ENCODE measurements around the gene SLC29A2. TPM values are rescaled to one million over a fixed set of nuclear protein-coding genes. Genes with fewer than 3 reads are reported as not detected.
"Not testable (repeated sequence)": the region's sequence is repeated elsewhere in the genome, so short reads cannot be mapped to it uniquely, and the experiment has no call there.

The SLC29A2 gene
- polyA plus RNA-seq, 3 donors = 18.0 to 24.8 (median 22.0) TPM

DNA sequence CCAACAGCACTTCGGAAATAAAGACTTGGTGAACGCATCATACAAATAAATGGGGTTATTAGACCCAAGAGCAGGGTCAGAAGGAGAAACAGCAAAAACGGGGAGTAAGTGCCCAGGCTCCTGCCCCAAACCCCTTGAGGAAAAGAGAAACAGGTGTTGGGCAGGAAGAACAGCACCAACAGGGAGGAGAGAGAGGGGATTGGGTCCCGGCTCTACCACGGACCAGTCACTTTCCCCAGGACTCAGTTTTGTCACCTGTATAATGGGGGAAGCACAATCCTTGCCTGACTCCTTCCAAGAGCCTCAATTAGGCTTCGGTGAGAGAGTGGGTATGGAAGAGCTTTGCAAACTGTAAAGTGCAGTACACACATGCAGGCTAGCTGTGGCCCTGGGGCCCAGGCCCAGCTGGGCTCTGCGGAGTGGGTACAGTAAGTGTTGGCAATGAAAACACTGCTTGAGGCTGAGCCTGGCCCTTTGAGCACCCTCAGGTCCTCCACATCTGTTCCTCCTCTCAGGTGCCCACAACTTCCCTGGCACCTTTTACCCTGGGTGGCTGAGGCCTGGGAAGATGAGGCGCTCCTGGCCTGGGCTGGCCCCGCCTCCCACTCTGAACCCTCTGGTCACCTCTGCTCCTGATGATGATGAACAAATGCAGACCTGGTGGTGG, 8.9 kb downstream of the SLC29A2 start:
- no peak for DNase-seq (ENCODE audit: extremely low read depth in 1 of 11, low read depth in 9 of 11, low spot score in 4 of 11)

DNA sequence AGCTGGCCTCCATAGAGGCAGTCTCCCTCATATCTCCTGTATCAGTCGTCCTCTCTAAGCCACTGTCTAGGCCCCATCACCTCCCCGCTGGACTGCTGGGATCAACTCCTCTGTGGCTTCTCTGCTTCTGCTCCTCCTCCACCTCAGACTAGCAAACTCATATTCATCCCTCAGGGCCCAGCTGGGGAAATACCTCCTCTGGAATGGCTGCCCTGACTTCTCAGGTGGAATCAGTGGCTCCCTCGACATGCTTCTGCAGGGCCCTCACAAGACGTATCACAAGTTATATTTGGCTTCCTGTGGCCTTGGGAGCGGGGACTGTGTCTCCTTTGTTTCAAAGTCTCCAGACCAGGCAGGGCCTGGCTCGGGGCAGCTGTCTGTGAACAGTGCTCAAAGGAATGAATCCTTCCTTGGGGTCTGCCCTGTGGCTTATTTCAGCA, 10.0 kb downstream of the SLC29A2 start:
- no peak for DNase-seq (ENCODE audit: extremely low read depth in 1 of 11, low read depth in 9 of 11, low spot score in 4 of 11)

DNA sequence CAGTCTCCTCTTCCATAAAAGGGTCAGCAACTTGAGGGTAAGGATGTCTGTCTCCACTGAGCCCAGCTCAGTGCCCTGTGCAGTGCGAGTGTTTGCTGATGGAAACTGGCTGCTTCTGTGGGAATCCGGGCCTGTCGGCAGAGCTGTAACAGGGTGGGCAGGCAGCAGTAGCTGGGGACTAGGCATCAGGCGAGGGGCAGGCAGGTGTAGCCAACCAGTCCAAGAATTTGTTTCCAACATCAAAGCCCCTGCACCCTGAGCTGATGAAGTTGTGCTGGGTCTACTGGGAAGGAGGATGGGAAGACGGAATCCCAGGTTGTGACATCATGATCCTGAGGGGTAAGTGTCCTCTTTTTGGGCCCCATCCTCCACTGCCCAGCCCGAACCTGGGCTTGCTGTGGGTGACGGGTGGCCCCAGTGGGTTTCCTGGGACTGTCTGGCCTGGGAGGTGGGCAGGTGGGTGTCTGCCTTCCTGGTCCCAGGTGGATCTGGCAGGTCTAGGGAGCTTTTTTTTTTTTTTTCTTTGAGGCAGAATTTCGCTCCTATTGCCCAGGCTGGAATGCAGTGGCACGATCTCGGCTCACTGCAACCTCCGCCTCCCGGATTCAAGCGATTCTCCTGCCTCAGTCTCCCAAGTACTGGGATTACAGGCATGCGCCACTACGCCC, 11.0 kb downstream of the SLC29A2 start:
- no peak for DNase-seq (ENCODE audit: extremely low read depth in 1 of 11, low read depth in 9 of 11, low spot score in 4 of 11)

DNA sequence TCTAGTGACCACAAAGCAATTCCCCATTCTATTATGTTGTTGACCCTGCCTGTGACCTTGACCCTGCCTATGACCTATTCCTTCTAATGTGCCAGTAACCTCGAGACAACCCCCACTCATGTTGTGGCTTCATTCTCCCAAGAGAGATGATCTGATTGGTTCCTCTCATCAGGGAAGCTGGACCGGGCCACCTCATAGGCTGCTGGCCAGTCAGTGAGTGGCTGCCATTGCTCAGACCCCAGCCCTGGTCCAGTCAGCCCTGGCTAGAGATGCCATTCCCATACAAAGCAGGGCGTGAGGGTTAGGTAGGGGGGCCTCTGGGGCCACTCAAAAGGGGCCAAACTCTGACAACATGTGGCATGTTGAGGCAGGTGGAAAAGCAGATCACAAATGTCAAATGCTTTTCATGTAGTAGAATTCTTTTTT, 11.9 kb downstream of the SLC29A2 start:
- DNase-seq (ENCODE audit: extremely low read depth in 1 of 11, low read depth in 9 of 11, low spot score in 4 of 11) = no peak

DNA sequence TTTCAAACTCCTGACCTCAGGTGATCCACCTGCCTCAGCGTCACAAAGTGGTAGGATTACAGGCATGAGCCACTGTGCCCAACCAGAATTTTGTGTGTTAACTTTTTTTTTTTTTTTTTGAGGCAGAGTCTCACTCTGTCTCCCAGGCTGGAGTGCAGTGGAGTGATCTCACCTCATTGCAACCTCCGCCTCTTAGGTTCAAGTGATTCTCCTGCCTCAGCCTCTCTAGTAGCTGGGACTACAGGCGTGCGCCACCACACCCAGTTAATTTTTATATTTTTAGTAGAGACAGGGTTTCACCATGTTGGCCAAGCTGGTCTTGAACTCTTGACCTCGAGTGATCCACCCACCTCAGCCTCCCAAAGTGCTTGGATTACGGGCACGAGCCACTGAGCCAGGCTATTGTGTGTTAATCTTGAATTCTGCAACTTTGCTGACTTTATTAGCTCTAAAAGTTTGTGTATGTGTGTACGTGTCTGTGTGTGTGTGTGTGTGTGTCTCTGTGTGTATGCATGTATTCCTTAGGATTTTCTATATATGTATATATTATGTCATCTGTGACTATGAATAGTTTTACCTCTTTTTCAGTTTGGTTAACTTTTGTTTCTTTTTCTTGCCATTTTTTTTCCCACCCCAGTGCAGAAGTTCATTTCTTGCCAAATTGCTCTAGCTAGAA, 20.9 kb downstream of the SLC29A2 start:
- DNase-seq (ENCODE audit: extremely low read depth in 1 of 11, low read depth in 9 of 11, low spot score in 4 of 11) = not testable (repeated sequence)

DNA sequence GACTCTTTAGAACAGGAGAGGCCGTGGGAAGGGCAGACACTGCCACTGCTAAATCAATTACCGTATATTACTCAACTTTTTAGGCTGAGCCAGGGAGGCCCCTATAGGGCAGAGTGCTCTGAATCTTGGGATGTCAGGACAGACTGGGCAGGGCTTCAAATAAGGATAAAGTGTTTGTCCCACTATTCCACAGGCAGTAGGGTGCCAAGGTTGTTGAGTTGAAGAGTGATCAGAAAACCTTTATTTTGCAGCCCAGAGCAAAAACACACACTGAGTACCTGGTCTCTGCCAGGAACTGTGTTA, 22.5 kb downstream of the SLC29A2 start:
- DNase-seq (ENCODE audit: extremely low read depth in 1 of 11, low read depth in 9 of 11, low spot score in 4 of 11) = no peak

DNA sequence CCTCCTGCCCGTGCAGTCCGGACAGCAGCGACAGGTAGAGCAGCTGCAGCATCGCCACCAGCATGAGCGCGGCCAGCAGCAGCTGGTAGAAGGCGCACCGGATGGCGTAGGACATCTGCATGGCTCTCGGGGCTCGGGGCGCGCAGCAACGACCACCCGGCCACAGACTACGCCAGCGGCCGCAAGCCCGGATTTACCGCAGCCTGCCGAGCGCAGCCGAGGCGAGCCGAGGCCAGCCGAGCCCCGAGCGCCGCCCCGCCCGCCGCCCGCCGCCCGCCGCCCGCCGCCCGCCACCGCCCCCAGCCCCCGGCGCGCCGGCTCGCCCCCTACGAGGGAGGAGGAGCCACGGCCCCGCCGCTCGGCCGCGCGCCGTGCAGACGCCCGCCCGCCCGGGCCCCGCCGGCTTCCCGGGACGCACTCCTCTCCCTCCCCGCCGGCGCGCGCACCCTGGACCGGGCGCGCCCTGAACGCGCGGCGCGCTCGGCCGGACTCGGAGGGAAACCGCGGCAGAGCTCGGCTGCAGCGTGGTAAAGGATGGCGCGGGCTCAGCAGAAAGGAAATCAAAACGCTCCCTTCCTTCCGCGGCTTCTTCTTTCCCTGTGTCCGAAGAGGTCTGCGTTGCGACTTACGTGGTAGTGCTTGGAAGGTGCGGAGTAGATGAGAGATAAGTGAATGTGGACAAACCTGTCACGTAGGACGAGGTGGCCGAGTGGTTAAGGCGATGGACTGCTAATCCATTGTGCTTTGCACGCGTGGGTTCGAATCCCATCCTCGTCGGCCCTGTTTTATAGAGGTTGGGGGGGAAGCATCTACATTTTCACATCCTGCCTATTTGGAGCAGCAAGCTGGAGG, 23.9 kb downstream of the SLC29A2 start, which contains the start of gene B4GAT1:
Gene B4GAT1 (minus strand): TSS at position 205 of the 852 bp plus-strand sequence. CDS start 84 bp downstream, at position 121.
- peak; percentile 85 to 95 (median 88) for DNase-seq (ENCODE audit: extremely low read depth in 1 of 11, low read depth in 9 of 11, low spot score in 4 of 11)

DNA sequence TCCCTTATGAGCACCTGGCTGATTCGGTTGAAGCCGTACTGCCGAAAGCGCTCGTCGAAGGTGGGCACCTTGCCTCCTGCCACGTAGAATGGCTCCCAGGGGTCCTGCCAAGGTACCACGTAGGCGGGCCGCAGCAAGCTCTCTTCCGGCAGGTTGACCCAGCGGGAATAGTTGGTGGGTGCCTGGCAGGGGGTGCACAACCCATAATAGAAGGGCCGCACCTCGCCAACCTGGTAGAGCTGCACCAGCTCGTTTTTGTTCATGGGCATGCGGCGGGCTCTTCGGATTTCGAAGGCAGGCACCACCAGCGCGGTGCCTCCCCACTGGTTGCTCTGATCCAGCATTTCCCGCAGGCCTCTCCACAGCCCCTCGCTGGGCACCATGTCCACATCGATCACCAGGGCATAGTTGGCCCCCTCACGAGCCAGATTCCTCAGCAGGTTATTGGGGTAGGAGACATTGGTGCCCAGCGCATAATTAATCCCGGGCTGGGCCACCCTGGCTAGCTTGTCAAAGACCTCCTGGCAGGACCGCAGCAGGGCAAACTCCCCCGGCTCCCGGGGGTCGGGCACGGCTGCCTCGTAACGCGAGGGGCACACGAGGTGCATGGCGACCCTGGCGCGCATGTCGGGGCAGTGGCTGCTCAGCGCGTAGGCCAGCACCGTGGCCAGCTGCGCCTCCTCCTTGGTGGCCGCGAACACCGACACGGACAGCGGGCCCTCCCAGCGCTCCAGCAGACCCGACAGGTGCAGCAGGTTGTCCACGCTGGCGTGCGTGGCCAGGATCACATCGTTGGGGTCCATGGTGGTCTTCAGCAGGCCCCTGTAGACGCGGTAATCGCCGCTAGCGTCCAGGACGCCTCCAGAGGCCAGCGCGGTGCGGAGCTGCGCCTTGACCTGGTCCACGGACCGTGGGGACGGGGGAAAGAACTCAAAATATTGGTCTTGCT, 24.8 kb downstream of the SLC29A2 start:
- no peak for DNase-seq (ENCODE audit: extremely low read depth in 1 of 11, low read depth in 9 of 11, low spot score in 4 of 11)

DNA sequence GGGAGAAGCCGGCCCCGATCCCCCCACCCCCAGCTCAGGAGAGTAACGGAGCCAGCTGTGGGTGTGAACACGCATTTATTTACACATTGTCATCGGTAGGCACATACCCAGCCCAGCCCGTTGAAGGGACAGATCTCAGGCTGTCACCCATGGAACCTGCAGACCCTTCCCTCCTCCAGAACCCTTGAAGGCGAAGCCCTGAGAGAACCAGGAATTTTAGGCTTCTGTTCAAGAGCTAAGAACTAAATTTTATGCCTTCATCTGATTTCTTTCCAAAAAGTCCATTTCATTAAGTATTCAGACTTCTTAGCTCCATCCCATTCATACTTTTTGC, 26.3 kb downstream of the SLC29A2 start:
- no peak for DNase-seq (ENCODE audit: extremely low read depth in 1 of 11, low read depth in 9 of 11, low spot score in 4 of 11)

DNA sequence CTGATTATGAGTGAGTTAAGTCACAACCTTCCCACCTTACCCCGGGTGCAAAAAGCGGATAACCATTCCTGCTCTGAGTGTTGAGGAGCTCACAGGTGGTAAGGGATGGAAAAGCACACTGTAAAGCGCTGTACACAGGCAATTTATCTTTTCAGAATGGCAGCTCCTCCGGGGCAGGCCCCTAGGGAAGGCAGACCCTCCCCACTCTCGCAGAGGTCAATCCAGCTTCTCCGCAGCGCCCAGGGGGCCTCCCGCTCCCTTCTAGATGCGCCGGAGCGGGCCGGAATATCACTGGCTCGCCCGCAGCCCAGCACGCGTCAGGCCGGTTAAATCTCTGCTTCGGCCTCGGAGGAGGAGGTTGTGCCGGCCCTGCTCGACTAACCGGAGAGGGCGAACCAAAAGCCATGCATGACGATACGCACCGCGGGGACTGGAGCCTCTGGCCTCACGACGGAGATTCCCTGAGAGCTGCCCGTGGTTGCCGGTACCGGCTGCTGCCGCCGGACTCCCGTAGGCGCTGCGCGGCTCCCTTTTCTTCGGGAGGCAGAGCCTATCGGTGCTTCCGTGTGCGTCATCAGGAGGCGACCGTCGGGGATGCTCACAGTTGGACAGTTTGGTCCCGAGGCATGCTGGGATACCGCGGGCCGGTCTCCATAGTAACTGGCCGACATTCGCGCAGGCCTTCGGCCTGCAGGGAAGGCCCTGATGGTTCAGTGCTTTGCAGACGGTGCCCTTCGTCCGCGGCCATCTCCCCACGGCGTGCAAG, 26.8 kb downstream of the SLC29A2 start, which contains the start of gene BRMS1:
Gene BRMS1 (minus strand): TSS at position 555 of the 766 bp plus-strand sequence. CDS start 2,870 bp downstream, outside the sequence.
- DNase-seq (ENCODE audit: extremely low read depth in 1 of 11, low read depth in 9 of 11, low spot score in 4 of 11) = peak; percentile 92 to 98 (median 96)

DNA sequence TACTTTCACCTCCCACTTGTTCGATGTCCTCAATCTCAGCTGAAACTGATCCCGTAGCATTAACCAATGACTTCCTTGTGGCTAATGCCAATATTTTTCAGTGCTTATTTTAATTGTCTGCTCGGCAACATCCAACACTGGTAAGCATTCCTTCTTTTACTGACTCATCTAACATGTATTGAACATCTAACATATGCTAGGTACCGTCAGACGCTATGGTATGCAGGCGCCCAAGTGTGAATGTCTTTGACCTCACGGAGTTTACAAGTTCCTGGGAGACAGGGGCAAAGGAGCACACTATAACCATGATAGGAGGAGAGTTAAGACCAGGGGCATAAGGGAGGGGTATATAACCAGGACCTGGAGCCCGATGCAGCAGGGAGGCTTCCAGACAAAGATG, 28.4 kb downstream of the SLC29A2 start:
- DNase-seq (ENCODE audit: extremely low read depth in 1 of 11, low read depth in 9 of 11, low spot score in 4 of 11) = no peak

DNA sequence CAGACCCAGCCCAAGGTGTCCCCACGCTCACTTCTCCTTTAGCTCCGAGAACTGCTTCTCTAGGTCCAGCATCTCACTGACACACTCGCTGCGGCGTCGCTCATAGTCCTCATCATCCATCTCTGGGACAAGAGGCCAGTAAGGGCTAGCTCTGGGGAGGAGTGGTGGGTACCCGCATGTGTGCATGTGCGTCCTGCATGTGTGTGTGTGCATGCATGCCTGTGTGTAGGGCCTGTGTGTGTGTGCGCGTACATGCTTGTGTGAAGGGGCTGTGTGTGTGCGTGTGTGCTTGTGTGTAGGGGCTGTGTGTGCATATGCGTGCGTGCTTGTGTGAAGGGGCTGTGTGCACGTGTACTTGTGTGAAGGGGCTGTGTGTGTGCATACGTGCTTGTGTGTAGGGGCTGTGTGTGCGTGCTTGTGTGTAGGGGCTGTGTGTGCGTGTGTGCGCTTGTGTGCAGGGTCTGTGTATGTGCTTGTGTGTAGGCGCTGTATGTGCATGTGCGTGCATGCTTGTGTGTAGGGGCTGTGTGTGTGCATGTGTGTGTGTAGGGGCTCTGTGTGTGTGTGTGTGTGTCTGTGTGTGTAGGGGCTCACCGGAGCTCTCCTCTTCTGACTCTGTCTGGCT, 29.9 kb downstream of the SLC29A2 start:
- no peak for DNase-seq (ENCODE audit: extremely low read depth in 1 of 11, low read depth in 9 of 11, low spot score in 4 of 11)

DNA sequence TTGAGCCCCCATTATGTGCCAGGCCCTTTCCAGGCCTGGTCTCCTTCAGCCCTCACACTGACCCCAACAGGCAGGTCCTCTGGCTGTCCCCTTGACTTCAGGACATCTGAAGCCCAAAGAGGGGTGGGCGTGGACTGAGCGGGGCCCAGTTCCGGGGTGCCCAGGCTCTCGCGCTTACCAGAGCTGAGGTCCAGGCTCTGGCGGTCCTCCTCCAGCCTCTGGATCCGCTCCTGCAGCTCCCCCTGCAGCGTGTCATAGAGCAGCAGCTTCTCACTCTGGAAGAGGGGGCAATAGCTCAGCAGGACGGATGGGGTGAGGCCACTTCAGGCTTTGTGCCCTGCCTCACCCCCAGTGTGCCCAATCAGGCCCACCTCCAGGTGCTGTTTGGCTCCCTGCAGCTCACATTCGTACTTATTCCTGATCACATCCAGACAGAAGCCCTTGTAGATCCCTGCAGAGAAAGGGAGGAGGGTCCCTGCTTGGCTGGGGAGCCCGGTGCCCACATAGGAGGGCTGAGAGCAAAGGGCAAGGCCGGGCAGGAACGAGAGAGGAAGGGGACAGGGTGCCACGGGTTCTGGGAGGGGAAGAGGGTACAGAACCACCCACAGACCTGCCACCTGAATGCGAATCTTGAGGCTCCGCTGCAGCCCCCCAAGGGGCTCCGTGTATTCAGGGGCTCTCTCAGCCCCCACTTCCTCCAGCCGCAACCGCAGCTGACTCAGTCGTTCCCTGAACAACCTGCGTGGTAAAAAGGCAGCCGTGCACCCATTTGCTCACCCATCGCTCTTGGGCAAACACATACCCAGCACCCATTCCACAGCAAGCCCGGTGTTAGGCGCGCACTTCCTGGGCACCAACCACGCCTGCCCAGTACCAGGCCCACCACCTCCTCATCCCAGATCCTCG, 30.7 kb downstream of the SLC29A2 start:
- no peak for DNase-seq (ENCODE audit: extremely low read depth in 1 of 11, low read depth in 9 of 11, low spot score in 4 of 11)

DNA sequence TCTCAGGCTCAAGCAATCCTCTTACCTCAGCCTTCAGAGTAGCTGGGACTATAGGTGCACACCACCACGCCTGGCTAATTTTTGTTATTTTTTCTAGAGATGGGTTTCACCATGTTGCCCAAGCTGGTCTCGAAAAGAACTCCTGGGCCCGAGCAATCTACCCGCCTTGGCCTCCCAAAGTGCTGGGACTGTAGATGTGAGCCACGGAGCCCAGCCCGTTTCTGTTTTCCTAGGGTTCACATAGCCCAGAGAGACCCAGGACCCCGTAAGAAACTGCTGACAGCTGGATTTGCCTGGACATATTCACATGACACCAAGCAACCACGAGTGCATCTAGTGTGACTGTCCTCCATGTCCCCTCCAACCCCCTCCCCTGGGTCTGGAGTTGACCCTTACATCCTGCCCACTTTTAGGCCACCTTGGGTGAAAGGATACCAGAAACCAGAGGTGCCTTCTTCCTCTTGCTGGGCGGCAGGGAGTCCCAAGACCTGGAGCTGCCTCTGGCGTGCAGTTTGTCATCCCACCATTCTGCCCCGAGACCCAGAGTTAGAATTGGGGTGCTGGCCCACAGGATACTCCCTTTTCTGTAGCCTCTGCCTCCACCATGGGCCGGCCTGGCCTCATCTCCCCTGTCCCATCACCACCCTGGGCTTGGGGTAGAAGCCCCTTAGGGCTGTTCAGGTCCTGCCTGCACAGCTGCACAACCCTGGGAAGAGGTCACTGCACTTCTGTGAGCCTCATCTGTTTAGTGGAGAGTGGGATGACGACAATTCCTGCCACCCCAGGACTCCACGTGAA, 31.7 kb downstream of the SLC29A2 start:
- no peak for DNase-seq (ENCODE audit: extremely low read depth in 1 of 11, low read depth in 9 of 11, low spot score in 4 of 11)

DNA sequence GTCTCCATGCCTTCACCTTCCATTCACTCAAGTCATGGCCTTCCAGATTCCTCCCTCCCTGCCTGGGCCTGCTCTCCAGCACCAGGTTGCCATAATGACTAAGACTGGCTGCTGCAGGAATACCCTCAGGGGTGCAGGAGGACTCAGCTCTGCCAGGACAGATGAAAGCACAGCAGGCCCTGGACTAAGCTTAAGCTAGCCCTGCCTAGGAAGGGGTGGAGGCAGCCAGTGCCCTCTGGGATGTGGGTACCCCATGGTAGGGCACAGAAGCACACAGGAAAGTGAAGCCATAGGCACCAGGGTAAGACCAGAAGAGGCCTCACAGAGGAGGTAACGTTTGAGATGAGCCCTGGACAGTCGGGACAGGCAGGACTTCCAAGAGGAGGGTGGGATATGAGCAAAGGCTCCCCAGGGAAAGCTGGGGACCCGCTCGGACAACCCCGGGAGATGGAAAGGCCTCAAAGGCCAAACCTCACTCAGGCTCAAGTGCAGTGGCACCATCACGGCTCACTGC, 32.3 kb downstream of the SLC29A2 start:
- no peak for DNase-seq (ENCODE audit: extremely low read depth in 1 of 11, low read depth in 9 of 11, low spot score in 4 of 11)
